Endodermal cell (in vitro differentiated cells): Measurements from ENCODE around the gene CARHSP1. TPM values are rescaled to one million over a fixed set of nuclear protein-coding genes. Genes with fewer than 3 reads are reported as not detected.

Experiments
- DNase-seq: peaks from one replicate; pipeline ENCODE4 v3.0.0-alpha.2; 2017
- H3K27ac ChIP-seq: 2 replicates; pipeline ENCODE4 v1.5.1; 2013; ENCODE audit warnings: mild to moderate bottlenecking, low read depth, low read length, moderate library complexity
- H3K27me3 ChIP-seq: 2 replicates; pipeline ENCODE4 v1.6.1; 2013; ENCODE audit warnings: mild to moderate bottlenecking, low read length, moderate library complexity; ENCODE audit not compliant: insufficient read depth, control insufficient read depth, poor library complexity, severe bottlenecking
- H3K36me3 ChIP-seq: 2 replicates; pipeline ENCODE4 v1.7.0; 2013; ENCODE audit warnings: mild to moderate bottlenecking, low read length, moderate library complexity; ENCODE audit not compliant: control insufficient read depth, insufficient read depth
- H3K4me1 ChIP-seq: one replicate; pipeline ENCODE4 v1.7.0; 2013; ENCODE audit warnings: low read length; ENCODE audit not compliant: control insufficient read depth, insufficient read depth
- H3K4me3 ChIP-seq: 2 replicates; pipeline ENCODE4 v1.5.1; 2013; ENCODE audit warnings: mild to moderate bottlenecking, low read length, moderate library complexity
- H3K9ac ChIP-seq: 2 replicates; pipeline ENCODE4 v1.6.1; 2013; ENCODE audit warnings: mild to moderate bottlenecking, low read length, moderate library complexity; ENCODE audit not compliant: poor library complexity, severe bottlenecking; ENCODE audit errors: extremely low read depth
- H3K9me3 ChIP-seq: 2 replicates; pipeline ENCODE4 v1.6.1; 2013; ENCODE audit warnings: mild to moderate bottlenecking, low read length, moderate library complexity; ENCODE audit not compliant: control insufficient read depth
- H3K27ac Mint-ChIP-seq: 2 replicates; pipeline ENCODE4 v1.8.0; 2020; ENCODE audit warnings: mixed read lengths
- H3K27me3 Mint-ChIP-seq: 2 replicates; pipeline ENCODE4 v1.8.0; 2021; ENCODE audit warnings: mild to moderate bottlenecking, mixed read lengths; ENCODE audit not compliant: insufficient read depth
- H3K36me3 Mint-ChIP-seq: 2 replicates; pipeline ENCODE4 v1.8.0; 2020; ENCODE audit warnings: low read depth, mixed read lengths
- H3K4me1 Mint-ChIP-seq: 2 replicates; pipeline ENCODE4 v1.8.0; 2020; ENCODE audit warnings: mixed read lengths
- H3K4me3 Mint-ChIP-seq: 2 replicates; pipeline ENCODE4 v1.8.0; 2020; ENCODE audit warnings: mild to moderate bottlenecking, moderate library complexity, mixed read lengths
- H3K9me3 Mint-ChIP-seq: 2 replicates; pipeline ENCODE4 v1.8.0; 2020; ENCODE audit warnings: mild to moderate bottlenecking, mixed read lengths
- CTCF ChIP-seq: fragments of 200-600 bp; sonication (generic); conservative IDR thresholded peaks from 2 replicates; pipeline ENCODE4 v1.5.0; 2021; ENCODE audit warnings: antibody characterized with exemption, mild to moderate bottlenecking
- WGBS, 2 experiments: methylation state at CpG; one replicate each; pipeline versions ENCODE4 v1.1.5 to v1.1.7; 2013; ENCODE audit warnings: missing lambda C conversion rate in 2 of 2, mixed read lengths in 1 of 2; ENCODE audit not compliant: insufficient coverage in 1 of 2, insufficient read length in 1 of 2; 5-methylcytosine and 5-hydroxymethylcytosine counted together
- total RNA-seq, 2 donors: library from RNA; stranded (reverse); fragmentation: NEBNext Ultra II Directional in 1 of 2; extraction: Animal tissue kit (Norgen Biotek cat#: 25700) in 1 of 2; gene quantifications; 2 replicates in 1 of 2; 3 replicates in 1 of 2; pipeline ENCODE4 v1.2.1, GENCODE V29; 2021

Gene CARHSP1
- total RNA-seq, 2 donors from 2014 or later = 233 to 275 TPM

- Mint-ChIP-seq H3K36me3 (peaks cover 78% of the 10 kb centered on the region), H3K27me3 (no peaks in the 10 kb centered on the region), H3K9me3 (no peaks in the 10 kb centered on the region), H3K4me3 (no peak overlapping the region), H3K4me1 (peaks cover 27% of the 10 kb centered on the region), H3K27ac (peak overlapping the region; percentile 67)
- Histone ChIP-seq H3K4me1 (peaks cover 17% of the 10 kb centered on the region), H3K27ac (no peak overlapping the region), H3K9me3 (no peaks in the 10 kb centered on the region), H3K9ac (no peak overlapping the region), H3K27me3 (no peaks in the 10 kb centered on the region), H3K36me3 (peaks cover 95% of the 10 kb centered on the region), H3K4me3 (no peak overlapping the region)
- DNase-seq = peak; percentile 74
- TF ChIP-seq CTCF = peak; percentile 74
- 87 to 93% methylated on average over 12 to 14 of the region's 14 CpGs for WGBS, 2 experiments
These were observed 37.2 kb upstream of the CARHSP1 start for GRCh38 chr16:8905795-8906591.

- 88 to 93% methylated on average over 12 to 13 of the region's 13 CpGs for WGBS, 2 experiments
- Histone ChIP-seq H3K27me3 (no peaks in the 10 kb centered on the region), H3K27ac (no peak overlapping the region), H3K4me3 (no peak overlapping the region), H3K9ac (no peak overlapping the region), H3K36me3 (peaks cover 95% of the 10 kb centered on the region), H3K9me3 (no peaks in the 10 kb centered on the region), H3K4me1 (peaks cover 10% of the 10 kb centered on the region)
- Mint-ChIP-seq H3K27me3 (no peaks in the 10 kb centered on the region), H3K4me3 (no peak overlapping the region), H3K36me3 (peaks cover 79% of the 10 kb centered on the region), H3K27ac (no peak overlapping the region), H3K4me1 (peaks cover 20% of the 10 kb centered on the region), H3K9me3 (no peaks in the 10 kb centered on the region)
- no peak for DNase-seq
- peak; percentile 51 for TF ChIP-seq CTCF
These were observed 36.5 kb upstream of the CARHSP1 start for GRCh38 chr16:8905168-8905762.

- 96 to 100% methylated on average over 7 to 8 of the region's 8 CpGs for WGBS, 2 experiments
- no peak for DNase-seq
- no peak overlapping the region for H3K27ac ChIP-seq
- no peaks in the 10 kb centered on the region for H3K27me3 ChIP-seq
- Mint-ChIP-seq H3K4me3 (no peak overlapping the region), H3K9me3 (no peaks in the 10 kb centered on the region), H3K36me3 (peaks cover 85% of the 10 kb centered on the region), H3K27me3 (no peaks in the 10 kb centered on the region), H3K4me1 (peaks cover 12% of the 10 kb centered on the region), H3K27ac (no peak overlapping the region)
- peaks cover 5% of the 10 kb centered on the region for H3K4me1 ChIP-seq
- H3K36me3 ChIP-seq = peaks cover 95% of the 10 kb centered on the region
- TF ChIP-seq CTCF = no peak
- no peak overlapping the region for H3K4me3 ChIP-seq
- H3K9ac ChIP-seq = no peak overlapping the region
- no peaks in the 10 kb centered on the region for H3K9me3 ChIP-seq
These were observed 35.2 kb upstream of the CARHSP1 start for GRCh38 chr16:8904018-8904430.
